ENCODE measurements around the gene EMILIN3. TPM values are rescaled to one million over a fixed set of nuclear protein-coding genes. Genes with fewer than 3 reads are reported as not detected.

Gene EMILIN3
- polyA plus RNA-seq, 1 of the 3 experiments (the other 2 are of a cell fraction) = 0.02 TPM

GRCh38 chr20:41387444-41387851 lies 20.8 kb upstream of the EMILIN3 start:
- POLR2A ChIA-PET = no interaction called here
- H4K20me1 ChIP-seq (ENCODE audit: insufficient read depth) = no peaks in the 10 kb centered on the region
- no peak for TF ChIP-seq PBX3 (IDR thresholded peaks at IDR 0.05)
- no peak for TF ChIP-seq TAF1 (IDR thresholded peaks at IDR 0.05; ENCODE audit: borderline replicate concordance, low read depth, low read length)
- no peak overlapping the region for H3K4me2 ChIP-seq
- H2AFZ ChIP-seq (ENCODE audit: low read depth) = no peak overlapping the region
- no peak overlapping the region for H3K9ac ChIP-seq
- no peaks in the 10 kb centered on the region for H3K9me2 ChIP-seq
- H3K27me3 ChIP-seq (ENCODE audit: insufficient read depth) = no peaks in the 10 kb centered on the region; the same call in 1 of the 2 replicates
- peak overlapping the region in 1 of 2 experiments; percentile 34; a peak in 2 of 4 replicates for H3K27ac ChIP-seq (ENCODE audit: low read depth in 2 of 2, low read length in 1 of 2)
- H3K9me3 ChIP-seq = no peaks in the 10 kb centered on the region
- H3F3A ChIP-seq (replicated peaks; ENCODE audit: insufficient read depth) = no peaks in the 10 kb centered on the region
- peak; percentile 58 for DNase-seq
- WGBS (ENCODE audit: low lambda C conversion rate) = 62% methylated on average over 5 of the region's 9 CpGs
- peaks cover 0 to 12% of the 10 kb centered on the region in 2 experiments; a peak in 1 of 4 replicates for H3K4me1 ChIP-seq (ENCODE audit: control insufficient read depth in 1 of 2, insufficient read depth in 2 of 2, low read depth in 1 of 2, low read length in 1 of 2)
- H3K36me3 ChIP-seq (replicated peaks in 1 of 2; ENCODE audit: control insufficient read depth in 1 of 2, insufficient read depth in 2 of 2, low read length in 1 of 2) = no peaks in the 10 kb centered on the region
- no peaks in the 10 kb centered on the region for H3K79me2 ChIP-seq (ENCODE audit: insufficient read depth)
- H3K4me3 ChIP-seq (ENCODE audit: low read depth in 2 of 2, low read length in 1 of 2) = no peak overlapping the region
- CTCF ChIA-PET = interaction anchor here (0.9 to 1.8 kb wide), 6 partner anchors 10 to 214 kb away, joined by 3 to 5 read pairs (median 4); no protein-coding TSS in a partner anchor

GRCh38 chr20:41386502-41387427 lies 20.1 kb upstream of the EMILIN3 start:
- Histone ChIP-seq H3K27me3 (ENCODE audit: insufficient read depth) (no peaks in the 10 kb centered on the region; the same call in 1 of the 2 replicates), H3K4me3 (ENCODE audit: low read depth in 2 of 2, low read length in 1 of 2) (no peak overlapping the region), H3K4me1 (ENCODE audit: control insufficient read depth in 1 of 2, insufficient read depth in 2 of 2, low read depth in 1 of 2, low read length in 1 of 2) (peaks cover 0 to 12% of the 10 kb centered on the region in 2 experiments; a peak in 1 of 4 replicates), H3K9ac (no peak overlapping the region), H3K36me3 (replicated peaks in 1 of 2; ENCODE audit: control insufficient read depth in 1 of 2, insufficient read depth in 2 of 2, low read length in 1 of 2) (no peaks in the 10 kb centered on the region), H2AFZ (ENCODE audit: low read depth) (no peak overlapping the region), H3K79me2 (ENCODE audit: insufficient read depth) (no peaks in the 10 kb centered on the region), H3K9me3 (no peaks in the 10 kb centered on the region), H3F3A (replicated peaks; ENCODE audit: insufficient read depth) (no peaks in the 10 kb centered on the region), H3K4me2 (no peak overlapping the region), H3K9me2 (no peaks in the 10 kb centered on the region), H4K20me1 (ENCODE audit: insufficient read depth) (no peaks in the 10 kb centered on the region), H3K27ac (ENCODE audit: low read depth in 2 of 2, low read length in 1 of 2) (peak overlapping the region in 1 of 2 experiments; percentile 34; a peak in 2 of 4 replicates)
- 59% methylated on average over 14 of the region's 14 CpGs for WGBS (ENCODE audit: low lambda C conversion rate)
- POLR2A ChIA-PET = no interaction called here
- CTCF ChIA-PET = interaction anchor here (0.9 to 1.8 kb wide), 6 partner anchors 11 to 214 kb away, joined by 3 to 5 read pairs (median 4); no protein-coding TSS in a partner anchor
- peak; percentile 74 for DNase-seq
- TF ChIP-seq RAD21 (IDR thresholded peaks at IDR 0.05; ENCODE audit: low read length) = no peak
- TF ChIP-seq EP300 (IDR thresholded peaks at IDR 0.05; ENCODE audit: borderline replicate concordance in 1 of 2, low read depth in 1 of 2, low read length in 1 of 2) = no peak; a peak in 1 of 4 replicates
- no peak for TF ChIP-seq REST (IDR thresholded peaks at IDR 0.05; ENCODE audit: low read depth, low read length)
- TF ChIP-seq USF2 (IDR thresholded peaks at IDR 0.05; ENCODE audit: borderline replicate concordance, low read depth, low read length) = no peak
- TF ChIP-seq RFX5 (IDR thresholded peaks at IDR 0.05; ENCODE audit: low read length) = no peak
- TF ChIP-seq USF1 (IDR thresholded peaks at IDR 0.05; ENCODE audit: borderline replicate concordance, low read depth) = no peak
- TF ChIP-seq NFIC (IDR thresholded peaks at IDR 0.05; ENCODE audit: borderline replicate concordance) = no peak
- no peak for TF ChIP-seq SMC3 (IDR thresholded peaks at IDR 0.05; ENCODE audit: low read depth, low read length)
- TF ChIP-seq FOXJ3 (CRISPR knock-in tag; IDR thresholded peaks at IDR 0.05) = no peak
- no peak for TF ChIP-seq FOSL2 (IDR thresholded peaks at IDR 0.05; ENCODE audit: borderline replicate concordance, low read depth)
- no peak for TF ChIP-seq GABPA (IDR thresholded peaks at IDR 0.05; ENCODE audit: low read depth)
- TF ChIP-seq RXRA (IDR thresholded peaks at IDR 0.05; ENCODE audit: borderline replicate concordance, low read depth) = no peak
- TF ChIP-seq CTCF (IDR thresholded peaks at IDR 0.05) = no peak
